ENCODE results near the gene ATXN1.

DNA sequence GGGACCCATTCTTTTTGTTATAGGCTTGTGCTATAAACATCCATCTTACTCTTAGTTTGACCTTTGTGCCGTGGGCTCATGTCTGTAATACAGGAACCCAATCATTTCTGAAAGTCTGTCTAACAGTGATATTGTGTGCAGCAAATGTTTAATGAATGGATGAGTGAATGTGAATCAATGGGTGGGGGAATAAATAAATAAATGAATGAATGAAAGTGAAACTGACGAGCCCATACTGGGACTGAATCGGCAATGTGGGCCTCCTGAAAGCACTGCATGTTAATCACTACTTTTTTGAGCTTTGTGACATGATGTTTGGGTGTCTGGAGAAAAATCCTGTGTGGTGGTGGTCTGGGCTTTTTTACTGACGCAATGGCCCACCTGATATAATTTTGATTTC lies 347.9 kb downstream of the ATXN1 start:
- no peak for TF ChIP-seq POLR2A (IDR thresholded peaks at IDR 0.05)
- TF ChIP-seq, protein P1, sequence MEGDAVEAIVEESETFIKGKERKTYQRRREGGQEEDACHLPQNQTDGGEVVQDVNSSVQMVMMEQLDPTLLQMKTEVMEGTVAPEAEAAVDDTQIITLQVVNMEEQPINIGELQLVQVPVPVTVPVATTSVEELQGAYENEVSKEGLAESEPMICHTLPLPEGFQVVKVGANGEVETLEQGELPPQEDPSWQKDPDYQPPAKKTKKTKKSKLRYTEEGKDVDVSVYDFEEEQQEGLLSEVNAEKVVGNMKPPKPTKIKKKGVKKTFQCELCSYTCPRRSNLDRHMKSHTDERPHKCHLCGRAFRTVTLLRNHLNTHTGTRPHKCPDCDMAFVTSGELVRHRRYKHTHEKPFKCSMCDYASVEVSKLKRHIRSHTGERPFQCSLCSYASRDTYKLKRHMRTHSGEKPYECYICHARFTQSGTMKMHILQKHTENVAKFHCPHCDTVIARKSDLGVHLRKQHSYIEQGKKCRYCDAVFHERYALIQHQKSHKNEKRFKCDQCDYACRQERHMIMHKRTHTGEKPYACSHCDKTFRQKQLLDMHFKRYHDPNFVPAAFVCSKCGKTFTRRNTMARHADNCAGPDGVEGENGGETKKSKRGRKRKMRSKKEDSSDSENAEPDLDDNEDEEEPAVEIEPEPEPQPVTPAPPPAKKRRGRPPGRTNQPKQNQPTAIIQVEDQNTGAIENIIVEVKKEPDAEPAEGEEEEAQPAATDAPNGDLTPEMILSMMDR (IDR thresholded peaks at IDR 0.05), result no peak
